Neural crest cell (in vitro differentiated cells): ENCODE measurements around the gene PDZRN3. TPM values are rescaled to one million over a fixed set of nuclear protein-coding genes. Genes with fewer than 3 reads are reported as not detected.

Source experiments
- DNase-seq: peaks from one replicate; pipeline ENCODE4 v3.0.0; 2021; ENCODE audit warnings: low read depth, mixed read lengths, low spot score
- H3K27ac Mint-ChIP-seq: one replicate; pipeline ENCODE4 v1.8.0; 2021; ENCODE audit warnings: mild to moderate bottlenecking, mixed read lengths; ENCODE audit not compliant: unreplicated experiment
- H3K27me3 Mint-ChIP-seq: 2 replicates; pipeline ENCODE4 v1.8.0; 2021; ENCODE audit warnings: low read depth, mild to moderate bottlenecking, mixed read lengths
- H3K36me3 Mint-ChIP-seq: 2 replicates; pipeline ENCODE4 v1.8.0; 2021; ENCODE audit warnings: low read depth, mild to moderate bottlenecking, mixed read lengths
- H3K4me1 Mint-ChIP-seq: 2 replicates; pipeline ENCODE4 v1.8.0; 2021; ENCODE audit warnings: mixed read lengths
- H3K4me3 Mint-ChIP-seq: one replicate; pipeline ENCODE4 v1.8.0; 2021; ENCODE audit warnings: mild to moderate bottlenecking, mixed read lengths
- H3K9me3 Mint-ChIP-seq: 2 replicates; pipeline ENCODE4 v1.8.0; 2021; ENCODE audit warnings: mixed read lengths
- total RNA-seq: library from RNA; stranded (reverse); gene quantifications from 2 replicates; pipeline ENCODE4 v1.2.1, GENCODE V29; 2021
- TF ChIP-seq, protein P1 (sequence below): fragments of 200-600 bp; sonication (generic); conservative IDR thresholded peaks from 2 replicates; pipeline ENCODE4 v1.5.0; 2021; ENCODE audit warnings: antibody characterized with exemption, mild to moderate bottlenecking

Gene PDZRN3
- total RNA-seq, 1 donor from 2014 or later, result 12.2 TPM

DNA sequence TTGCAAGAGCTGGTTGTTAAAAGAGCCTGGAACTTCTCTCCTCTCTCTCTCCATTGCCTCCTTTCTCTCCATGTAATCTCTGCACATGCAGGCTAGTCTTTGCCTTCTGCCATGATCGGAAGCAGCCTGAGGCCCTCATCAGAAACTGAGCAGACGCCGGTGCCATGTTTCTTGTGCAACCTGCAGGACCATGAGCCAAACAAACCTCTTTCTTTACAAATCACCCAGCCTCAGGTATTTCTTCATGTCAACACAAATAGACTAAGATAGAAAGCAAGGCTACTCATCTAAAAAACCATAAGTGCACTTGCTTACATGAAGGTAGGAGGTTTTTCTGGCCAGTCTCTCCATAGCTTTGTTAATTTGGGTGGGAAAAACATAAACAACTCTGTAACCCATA lies 8.7 kb downstream of the PDZRN3 start:
- Mint-ChIP-seq H3K27me3 (no peaks in the 10 kb centered on the region), H3K36me3 (no peaks in the 10 kb centered on the region), H3K27ac (no peak overlapping the region), H3K9me3 (no peaks in the 10 kb centered on the region), H3K4me1 (peaks cover 36% of the 10 kb centered on the region), H3K4me3 (no peak overlapping the region)
- TF ChIP-seq, protein P1, sequence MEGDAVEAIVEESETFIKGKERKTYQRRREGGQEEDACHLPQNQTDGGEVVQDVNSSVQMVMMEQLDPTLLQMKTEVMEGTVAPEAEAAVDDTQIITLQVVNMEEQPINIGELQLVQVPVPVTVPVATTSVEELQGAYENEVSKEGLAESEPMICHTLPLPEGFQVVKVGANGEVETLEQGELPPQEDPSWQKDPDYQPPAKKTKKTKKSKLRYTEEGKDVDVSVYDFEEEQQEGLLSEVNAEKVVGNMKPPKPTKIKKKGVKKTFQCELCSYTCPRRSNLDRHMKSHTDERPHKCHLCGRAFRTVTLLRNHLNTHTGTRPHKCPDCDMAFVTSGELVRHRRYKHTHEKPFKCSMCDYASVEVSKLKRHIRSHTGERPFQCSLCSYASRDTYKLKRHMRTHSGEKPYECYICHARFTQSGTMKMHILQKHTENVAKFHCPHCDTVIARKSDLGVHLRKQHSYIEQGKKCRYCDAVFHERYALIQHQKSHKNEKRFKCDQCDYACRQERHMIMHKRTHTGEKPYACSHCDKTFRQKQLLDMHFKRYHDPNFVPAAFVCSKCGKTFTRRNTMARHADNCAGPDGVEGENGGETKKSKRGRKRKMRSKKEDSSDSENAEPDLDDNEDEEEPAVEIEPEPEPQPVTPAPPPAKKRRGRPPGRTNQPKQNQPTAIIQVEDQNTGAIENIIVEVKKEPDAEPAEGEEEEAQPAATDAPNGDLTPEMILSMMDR, result no peak
- DNase-seq, result no peak

- Mint-ChIP-seq H3K4me3 (no peak overlapping the region), H3K9me3 (no peaks in the 10 kb centered on the region), H3K27ac (no peak overlapping the region), H3K36me3 (no peaks in the 10 kb centered on the region), H3K4me1 (peaks cover 46% of the 10 kb centered on the region), H3K27me3 (no peaks in the 10 kb centered on the region)
- DNase-seq, result no peak
- TF ChIP-seq, protein P1, result no peak
Measured at GRCh38 chr3:73614419-73614818, 10.3 kb downstream of the PDZRN3 start.

- TF ChIP-seq, protein P1, result no peak
- H3K4me1 Mint-ChIP-seq, result peaks cover 62% of the 10 kb centered on the region
- no peaks in the 10 kb centered on the region for H3K27me3 Mint-ChIP-seq
Measured at GRCh38 chr3:73611176-73611575, 13.6 kb downstream of the PDZRN3 start.

DNA sequence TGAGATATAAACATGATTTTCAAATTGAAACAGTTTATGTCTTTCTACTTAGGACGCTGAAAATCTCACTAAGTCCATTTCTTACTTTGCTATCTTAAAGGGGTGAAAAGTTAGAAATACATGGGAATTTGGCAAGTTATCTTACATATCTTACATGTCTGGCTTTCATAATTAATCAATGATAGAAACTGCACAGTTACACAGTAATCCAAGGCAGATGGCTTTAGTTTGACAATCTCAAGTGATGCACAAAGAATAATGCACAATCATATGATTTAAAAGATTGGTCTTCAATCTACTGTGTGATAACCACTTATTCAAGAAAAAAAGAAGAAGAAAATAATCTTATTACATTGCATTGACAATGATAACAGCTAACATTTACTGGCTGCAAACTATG lies 14.2 kb downstream of the PDZRN3 start:
- DNase-seq, result no peak
- no peak overlapping the region for H3K4me3 Mint-ChIP-seq
- H3K27ac Mint-ChIP-seq, result no peak overlapping the region
- TF ChIP-seq, protein P1, result no peak
- no peaks in the 10 kb centered on the region for H3K36me3 Mint-ChIP-seq
- H3K27me3 Mint-ChIP-seq, result no peaks in the 10 kb centered on the region
- peaks cover 65% of the 10 kb centered on the region for H3K4me1 Mint-ChIP-seq
- H3K9me3 Mint-ChIP-seq, result no peaks in the 10 kb centered on the region

More at GRCh38 chr3:73611176-73611575, 13.6 kb downstream of the PDZRN3 start:
- Mint-ChIP-seq H3K4me3 (no peak overlapping the region), H3K9me3 (no peaks in the 10 kb centered on the region), H3K27ac (no peak overlapping the region), H3K36me3 (no peaks in the 10 kb centered on the region)
- DNase-seq, result no peak

DNA sequence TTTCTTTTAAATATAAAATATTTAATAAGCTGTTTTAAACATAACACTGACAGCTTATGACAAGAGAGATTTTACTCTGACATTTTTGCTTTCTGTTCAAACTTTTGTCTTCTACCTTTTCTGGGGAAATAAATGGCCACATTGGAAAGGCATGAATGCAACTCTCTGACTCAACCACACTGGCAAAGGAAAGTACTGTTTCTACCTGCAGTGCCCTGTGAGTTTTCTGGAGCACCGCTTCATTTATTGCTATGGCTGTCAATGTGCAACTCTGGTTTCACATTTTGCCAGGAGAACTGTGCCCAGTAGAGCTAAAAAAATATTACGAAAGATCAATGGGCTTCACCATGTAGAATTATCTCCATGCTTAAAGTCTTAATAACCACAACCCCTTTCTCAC lies 15.1 kb downstream of the PDZRN3 start:
- Mint-ChIP-seq H3K4me1 (peaks cover 64% of the 10 kb centered on the region), H3K27ac (no peak overlapping the region), H3K27me3 (no peaks in the 10 kb centered on the region), H3K4me3 (no peak overlapping the region), H3K36me3 (no peaks in the 10 kb centered on the region), H3K9me3 (no peaks in the 10 kb centered on the region)
- DNase-seq, result no peak
- TF ChIP-seq, protein P1, result no peak

- DNase-seq, result no peak
- H3K27ac Mint-ChIP-seq, result no peak overlapping the region
- no peaks in the 10 kb centered on the region for H3K9me3 Mint-ChIP-seq
- H3K36me3 Mint-ChIP-seq, result no peaks in the 10 kb centered on the region
- TF ChIP-seq, protein P1, result no peak
- peak overlapping the region; percentile 48 for H3K4me3 Mint-ChIP-seq
- H3K4me1 Mint-ChIP-seq, result peaks cover 60% of the 10 kb centered on the region
- H3K27me3 Mint-ChIP-seq, result no peaks in the 10 kb centered on the region
Measured at GRCh38 chr3:73609315-73609641, 15.5 kb downstream of the PDZRN3 start.
